ENCODE data around the gene ZNF444. TPM values are rescaled to one million over a fixed set of nuclear protein-coding genes. Genes with fewer than 3 reads are reported as not detected.

ZNF444 gene
- total RNA-seq (10 to 100 TPM; 19.5 to 66.3 (median 34.3) TPM), polyA plus RNA-seq (10 to 100 TPM in 2 of 3 donors, 1 to 10 TPM in 1; 7.2 to 63.9 (median 39.4) TPM)
- long read RNA-seq, donor 1, transcript ZNF444-201 (5 exons, 2,042 nt) = major isoform, 5 of 7 reads
- long read RNA-seq, donor 1, partial matches to known transcripts = 0 of 7 reads
- long read RNA-seq, donor 1, other reads (novel, unspliced or antisense) = 0 of 7 reads
- long read RNA-seq, donor 2, full-length matches to known transcripts = 11 of 28 reads
- long read RNA-seq, donor 2, partial matches to known transcripts = 17 of 28 reads
- long read RNA-seq, donor 2, other reads (novel, unspliced or antisense) = 0 of 28 reads
- long read RNA-seq, donor 3, full-length matches to known transcripts = 4 of 4 reads
- long read RNA-seq, donor 3, partial matches to known transcripts = 0 of 4 reads
- long read RNA-seq, donor 3, other reads (novel, unspliced or antisense) = 0 of 4 reads
- long read RNA-seq, donor 4, transcript ZNF444-201 (5 exons, 2,042 nt) = major isoform, 8 of 14 reads
- long read RNA-seq, donor 4, partial matches to known transcripts = 2 of 14 reads
- long read RNA-seq, donor 4, other reads (novel, unspliced or antisense) = 1 of 14 reads
- long read RNA-seq, donor 5, transcript ZNF444-211 (5 exons, 1,906 nt) = minor isoform, 14 of 66 reads
- long read RNA-seq, donor 5, transcript ZNF444-201 (5 exons, 2,042 nt) = major isoform, 32 of 66 reads
- long read RNA-seq, donor 5, partial matches to known transcripts = 4 of 66 reads
- long read RNA-seq, donor 5, other reads (novel, unspliced or antisense) = 16 of 66 reads
- long read RNA-seq, donor 6, partial matches to known transcripts = 1 of 3 reads
- long read RNA-seq, donor 6, other reads (novel, unspliced or antisense) = 0 of 3 reads
- long read RNA-seq, donor 7, full-length matches to known transcripts = 5 of 5 reads
- long read RNA-seq, donor 7, partial matches to known transcripts = 0 of 5 reads
- long read RNA-seq, donor 7, other reads (novel, unspliced or antisense) = 0 of 5 reads
- long read RNA-seq, donor 8, transcript ZNF444-201 (5 exons, 2,042 nt) = major isoform, 12 of 39 reads
- long read RNA-seq, donor 8, partial matches to known transcripts = 23 of 39 reads
- long read RNA-seq, donor 8, other reads (novel, unspliced or antisense) = 0 of 39 reads
- long read RNA-seq, donor 9, full-length matches to known transcripts = 6 of 6 reads
- long read RNA-seq, donor 9, partial matches to known transcripts = 0 of 6 reads
- long read RNA-seq, donor 9, other reads (novel, unspliced or antisense) = 0 of 6 reads
- long read RNA-seq, donor 10, full-length matches to known transcripts = 12 of 12 reads
- long read RNA-seq, donor 10, partial matches to known transcripts = 0 of 12 reads
- long read RNA-seq, donor 10, other reads (novel, unspliced or antisense) = 0 of 12 reads

DNA sequence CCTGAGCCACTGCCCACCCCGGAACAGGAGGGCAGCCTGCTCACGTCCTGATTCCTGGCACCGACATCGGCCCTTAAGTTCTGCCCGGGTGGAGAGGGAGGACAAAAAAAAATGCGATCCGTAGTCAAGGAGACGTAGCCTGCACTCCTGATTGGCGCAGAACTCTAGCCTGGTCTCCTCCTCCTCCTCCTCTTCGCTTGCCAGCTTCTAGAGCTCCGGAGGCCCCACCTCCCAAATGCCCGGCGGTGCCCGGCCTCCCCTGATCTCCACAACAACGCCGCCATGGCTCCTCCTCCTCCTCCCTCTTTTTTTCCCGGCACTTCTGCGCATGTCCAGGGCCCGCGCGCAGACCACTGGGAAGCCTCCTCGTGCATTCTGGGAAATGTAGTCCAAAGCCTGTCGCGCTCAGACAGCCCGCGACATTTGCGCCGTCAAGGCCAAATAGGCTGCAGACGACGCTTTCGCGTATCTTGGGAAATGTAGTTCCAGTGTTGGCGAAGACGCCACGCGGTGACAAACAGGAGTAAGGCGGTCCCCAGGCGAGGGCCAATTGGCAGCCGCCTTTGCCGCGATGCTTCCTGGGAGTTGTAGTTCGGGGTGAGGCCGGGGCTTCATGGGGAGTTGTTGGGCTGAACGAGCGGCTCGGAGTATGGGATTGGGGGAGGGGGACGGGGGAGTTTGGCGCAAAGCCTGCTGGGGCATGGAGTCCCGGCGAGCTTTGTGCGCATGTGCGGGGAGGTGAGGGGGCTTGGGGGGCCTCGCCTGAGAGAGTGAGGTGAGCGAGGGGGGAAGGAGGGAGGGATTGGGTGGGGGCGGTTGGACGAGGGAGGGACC, at the start of gene ZNF444:
ZNF444 (plus strand) TSS at position 705 of the 834 bp plus-strand sequence. CDS start 5,625 bp downstream, outside the sequence.
- intact Hi-C loops (cut with DNase I) = no loop called here
- DNase-seq = peak; percentile 99 to 100 (median 99)
- H3K27ac ChIP-seq = peak within 1 kb of the TSS in 4 of 5 donors; percentile 65 to 89 (median 83)
- no peaks in the 10 kb centered on the region for H3K36me3 ChIP-seq (replicated peaks in 1 of 2)
- TF ChIP-seq, protein P1, sequence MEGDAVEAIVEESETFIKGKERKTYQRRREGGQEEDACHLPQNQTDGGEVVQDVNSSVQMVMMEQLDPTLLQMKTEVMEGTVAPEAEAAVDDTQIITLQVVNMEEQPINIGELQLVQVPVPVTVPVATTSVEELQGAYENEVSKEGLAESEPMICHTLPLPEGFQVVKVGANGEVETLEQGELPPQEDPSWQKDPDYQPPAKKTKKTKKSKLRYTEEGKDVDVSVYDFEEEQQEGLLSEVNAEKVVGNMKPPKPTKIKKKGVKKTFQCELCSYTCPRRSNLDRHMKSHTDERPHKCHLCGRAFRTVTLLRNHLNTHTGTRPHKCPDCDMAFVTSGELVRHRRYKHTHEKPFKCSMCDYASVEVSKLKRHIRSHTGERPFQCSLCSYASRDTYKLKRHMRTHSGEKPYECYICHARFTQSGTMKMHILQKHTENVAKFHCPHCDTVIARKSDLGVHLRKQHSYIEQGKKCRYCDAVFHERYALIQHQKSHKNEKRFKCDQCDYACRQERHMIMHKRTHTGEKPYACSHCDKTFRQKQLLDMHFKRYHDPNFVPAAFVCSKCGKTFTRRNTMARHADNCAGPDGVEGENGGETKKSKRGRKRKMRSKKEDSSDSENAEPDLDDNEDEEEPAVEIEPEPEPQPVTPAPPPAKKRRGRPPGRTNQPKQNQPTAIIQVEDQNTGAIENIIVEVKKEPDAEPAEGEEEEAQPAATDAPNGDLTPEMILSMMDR (IDR thresholded peaks at IDR 0.05) = no peak
- TF ChIP-seq POLR2A (IDR thresholded peaks at IDR 0.05) = peak in 1 of 2 donors; percentile 64
- no peaks in the 10 kb centered on the region for H3K27me3 ChIP-seq
- peaks cover 7 to 14% of the 10 kb centered on the region in 2 donors for H3K4me1 ChIP-seq (replicated peaks in 1 of 2)
- H3K4me3 ChIP-seq = peak within 1 kb of the TSS in 3 of 4 donors; percentile 6 to 53 (median 38)
- 0% methylated on average over 10 to 56 of the region's 56 CpGs for WGBS, 4 donors
- H3K9me3 ChIP-seq (replicated peaks in 1 of 3) = no peaks in the 10 kb centered on the region

DNA sequence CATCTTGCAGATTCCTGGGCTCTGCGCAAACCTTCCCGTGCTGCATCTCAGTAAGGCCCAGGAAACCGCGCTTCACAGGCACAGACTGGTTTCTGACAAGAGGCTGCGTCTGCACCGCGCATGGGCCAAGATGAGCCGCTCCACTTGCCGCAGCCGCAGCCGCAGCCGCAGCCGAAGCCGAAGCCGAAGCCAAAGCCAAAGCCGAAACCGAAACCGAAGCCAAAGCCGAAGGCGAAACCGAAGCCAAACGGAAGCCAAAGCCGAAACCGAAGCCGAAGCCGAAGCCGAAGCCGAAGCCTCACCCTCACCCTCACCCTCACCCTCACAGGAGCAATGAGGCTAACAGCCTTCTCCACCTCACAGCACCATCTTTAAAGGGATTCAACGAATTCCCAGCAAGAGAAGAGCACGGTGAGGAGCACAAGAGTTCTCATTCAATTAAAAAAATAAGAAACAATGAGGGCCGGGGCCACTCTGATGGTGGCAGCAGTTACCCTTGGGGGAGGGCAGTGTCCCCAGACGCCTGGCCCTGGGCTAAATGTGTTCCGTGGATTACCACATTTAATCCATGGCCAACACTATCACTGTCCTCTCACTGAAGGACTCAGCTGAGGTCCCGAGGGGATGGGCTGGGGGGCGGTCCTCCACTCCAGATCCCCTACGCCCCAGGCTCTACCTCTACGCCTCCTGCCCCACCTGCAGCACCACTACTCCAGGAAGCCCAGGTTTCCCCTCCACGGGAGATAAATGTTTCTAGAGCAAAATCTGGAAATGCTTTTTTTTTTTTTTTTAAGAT, 49.1 kb upstream of the ZNF444 start:
- Histone ChIP-seq H3K4me3 (no peak overlapping the region), H3K36me3 (replicated peaks in 1 of 2) (peaks cover 0 to 10% of the 10 kb centered on the region in 2 donors), H3K27ac (peak overlapping the region in 3 of 5 donors; percentile 1 to 75 (median 54)), H3K4me1 (replicated peaks in 1 of 2) (peaks cover 9 to 10% of the 10 kb centered on the region in 2 donors), H3K27me3 (no peaks in the 10 kb centered on the region), H3K9me3 (replicated peaks in 1 of 3) (no peaks in the 10 kb centered on the region)
- peak in 2 of 7 donors; percentile 2 to 16 for DNase-seq
- WGBS, 4 donors = 80 to 91% (median 89%) methylated on average over 36 to 38 of the region's 38 CpGs
- intact Hi-C loops (cut with DNase I) = no loop called here
- TF ChIP-seq, protein P1 (IDR thresholded peaks at IDR 0.05) = no peak
- no peak for TF ChIP-seq POLR2A (IDR thresholded peaks at IDR 0.05)
